Measurements from ENCODE around the gene KRT16.
"Not testable (repeated sequence)": the region's sequence is repeated elsewhere in the genome, so short reads cannot be mapped to it uniquely, and the experiment has no call there.

KRT16 gene

DNA sequence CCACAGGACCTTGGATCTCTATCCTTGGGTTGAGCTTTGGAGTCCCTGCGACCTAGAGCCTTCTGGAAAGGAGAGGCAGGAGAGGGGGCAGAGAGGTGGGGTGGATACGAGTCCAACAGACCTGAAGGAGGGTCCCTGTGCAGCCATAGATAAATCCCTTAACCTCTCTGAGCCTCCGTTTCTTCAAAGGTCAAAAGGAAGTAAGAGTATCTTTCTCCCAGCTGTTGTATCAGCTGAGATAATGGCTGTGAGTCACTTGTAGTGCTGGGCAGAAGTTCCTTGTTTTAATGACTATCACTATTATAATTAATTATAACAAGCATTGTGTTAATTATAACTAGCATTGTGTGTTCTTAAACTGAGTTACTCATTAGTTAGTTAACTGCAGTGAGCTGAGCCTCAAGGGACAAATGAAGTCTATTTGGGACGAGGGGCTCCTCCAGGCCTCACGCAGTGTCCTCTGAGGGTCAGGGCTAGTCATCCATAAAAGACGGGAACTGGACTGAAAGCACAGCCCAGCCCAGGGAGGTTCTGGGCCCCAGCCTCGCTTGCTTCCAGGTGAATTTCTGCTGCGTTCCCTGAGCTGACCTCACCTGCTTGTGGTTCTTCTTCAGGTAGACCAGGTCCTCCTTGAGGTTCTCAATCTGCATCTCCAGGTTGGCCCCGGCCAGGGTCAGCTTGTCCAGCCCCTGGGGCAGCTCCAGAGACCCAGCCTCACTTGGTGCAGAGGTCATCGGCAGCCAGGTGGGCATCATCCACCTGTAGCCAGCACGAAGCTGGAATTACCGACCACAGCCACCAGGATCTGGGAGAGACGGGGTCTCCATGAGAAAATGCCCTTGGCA is 17.5 kb upstream of the KRT16 start:
- TF ChIP-seq YY1 (IDR thresholded peaks at IDR 0.05; ENCODE audit: insufficient read depth, insufficient read length) (no peak), SUZ12 (IDR thresholded peaks at IDR 0.05; ENCODE audit: extremely low read depth, insufficient read depth, insufficient read length) (no peak), ZNF274 (IDR thresholded peaks at IDR 0.05; ENCODE audit: low read depth, low read length) (no peak)
- Histone ChIP-seq H3K27me3 (ENCODE audit: insufficient read depth, insufficient read length) (no peaks in the 10 kb centered on the region), H3K36me3 (ENCODE audit: insufficient read depth, insufficient read length, low read length) (no peaks in the 10 kb centered on the region), H3K9ac (ENCODE audit: insufficient read length, low read depth) (no peak overlapping the region), H3K4me1 (ENCODE audit: insufficient read depth, insufficient read length) (peaks cover 35% of the 10 kb centered on the region), H3K4me3 (ENCODE audit: insufficient read length, low read depth) (no peak overlapping the region), H3K9me3 (ENCODE audit: insufficient read depth, low read length) (no peaks in the 10 kb centered on the region)
- no peak for DNase-seq (ENCODE audit: low read depth, low spot score)

GRCh38 chr17:41629316-41629715 is 16.7 kb upstream of the KRT16 start:
- DNase-seq (ENCODE audit: low read depth, low spot score) = no peak
- Histone ChIP-seq H3K9ac (ENCODE audit: insufficient read length, low read depth) (no peak overlapping the region), H3K36me3 (ENCODE audit: insufficient read depth, insufficient read length, low read length) (no peaks in the 10 kb centered on the region), H3K27me3 (ENCODE audit: insufficient read depth, insufficient read length) (no peaks in the 10 kb centered on the region), H3K4me3 (ENCODE audit: insufficient read length, low read depth) (no peak overlapping the region), H3K9me3 (ENCODE audit: insufficient read depth, low read length) (no peaks in the 10 kb centered on the region), H3K4me1 (ENCODE audit: insufficient read depth, insufficient read length) (peaks cover 32% of the 10 kb centered on the region)
- no peak for TF ChIP-seq YY1 (IDR thresholded peaks at IDR 0.05; ENCODE audit: insufficient read depth, insufficient read length)
- no peak for TF ChIP-seq SUZ12 (IDR thresholded peaks at IDR 0.05; ENCODE audit: extremely low read depth, insufficient read depth, insufficient read length)
- no peak for TF ChIP-seq ZNF274 (IDR thresholded peaks at IDR 0.05; ENCODE audit: low read depth, low read length)

DNA sequence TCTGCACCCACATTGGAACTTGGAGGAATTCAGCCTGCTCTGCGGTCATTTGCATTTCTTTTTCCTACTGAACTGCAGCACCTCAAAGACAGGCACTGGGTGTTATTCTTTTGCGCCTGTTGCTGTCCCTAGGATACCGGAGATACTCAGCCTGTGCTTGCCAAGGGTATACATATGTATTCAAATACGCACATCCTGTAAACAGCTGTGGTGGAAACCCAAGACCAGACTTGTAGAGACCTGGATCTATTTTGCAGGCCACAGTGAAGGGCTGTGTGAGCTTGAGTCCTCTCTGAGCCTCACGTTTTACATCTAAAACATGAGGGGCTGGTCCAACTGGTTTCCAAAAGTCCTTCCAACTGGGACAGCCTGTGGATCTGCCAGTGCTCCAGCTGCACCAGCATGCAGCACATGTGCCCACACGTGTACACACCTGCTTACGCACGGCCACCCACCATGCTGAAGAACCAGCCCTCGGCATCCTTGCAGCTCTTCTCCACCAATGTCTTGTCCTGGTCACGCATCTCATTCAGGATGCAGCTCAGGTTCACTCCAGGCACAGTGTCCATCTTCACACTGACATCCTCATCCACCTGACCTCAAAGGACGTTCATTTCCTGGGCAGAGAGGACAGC is 16.2 kb upstream of the KRT16 start:
- H3K4me3 ChIP-seq (ENCODE audit: insufficient read length, low read depth); H3K27me3 ChIP-seq (ENCODE audit: insufficient read depth, insufficient read length); DNase-seq (ENCODE audit: low read depth, low spot score); H3K9ac ChIP-seq (ENCODE audit: insufficient read length, low read depth); H3K36me3 ChIP-seq (ENCODE audit: insufficient read depth, insufficient read length, low read length); H3K9me3 ChIP-seq (ENCODE audit: insufficient read depth, low read length): not testable (repeated sequence)
- H3K4me1 ChIP-seq (ENCODE audit: insufficient read depth, insufficient read length) = peaks cover 36% of the 10 kb centered on the region

GRCh38 chr17:41628073-41628370 is 15.5 kb upstream of the KRT16 start:
- peaks cover 37% of the 10 kb centered on the region for H3K4me1 ChIP-seq (ENCODE audit: insufficient read depth, insufficient read length)
- H3K9ac ChIP-seq (ENCODE audit: insufficient read length, low read depth); H3K9me3 ChIP-seq (ENCODE audit: insufficient read depth, low read length); DNase-seq (ENCODE audit: low read depth, low spot score); H3K36me3 ChIP-seq (ENCODE audit: insufficient read depth, insufficient read length, low read length); H3K4me3 ChIP-seq (ENCODE audit: insufficient read length, low read depth); H3K27me3 ChIP-seq (ENCODE audit: insufficient read depth, insufficient read length): not testable (repeated sequence)

DNA sequence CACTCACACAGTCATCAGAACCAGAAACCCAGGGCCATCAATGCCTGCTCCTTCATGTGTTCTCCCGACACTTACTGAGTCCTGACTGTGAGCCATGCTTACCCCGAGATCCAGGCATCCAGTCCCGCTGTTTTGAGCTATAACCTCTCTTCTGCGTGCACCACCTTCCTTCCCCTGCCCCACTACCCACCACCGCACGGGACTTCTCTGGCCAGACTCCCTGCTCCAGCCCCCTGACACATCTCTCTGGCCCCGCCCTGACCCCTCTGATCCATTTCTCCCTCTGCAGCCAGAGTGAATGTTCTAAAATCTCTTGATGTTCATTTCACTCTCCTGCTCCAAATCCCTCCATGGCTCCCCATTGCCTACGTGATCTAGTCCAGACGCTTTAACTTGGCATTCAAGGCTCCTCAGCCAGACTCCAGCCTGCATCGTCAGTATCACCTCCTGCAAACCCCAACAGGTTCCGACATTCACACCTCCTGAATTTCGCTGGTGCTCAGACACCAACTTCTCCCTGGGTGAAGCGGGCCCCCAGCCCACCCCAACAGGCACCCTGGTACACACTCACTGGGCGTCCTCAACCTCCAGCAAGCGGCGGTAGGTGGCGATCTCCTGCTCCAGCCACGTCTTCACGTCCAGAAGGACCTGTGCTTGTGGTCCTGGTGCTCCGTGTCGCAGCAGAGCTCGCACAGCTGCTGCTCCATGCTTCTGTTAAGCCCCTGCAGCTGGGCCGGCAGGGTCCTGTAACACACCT is 14.9 kb upstream of the KRT16 start:
- Histone ChIP-seq H3K9ac (ENCODE audit: insufficient read length, low read depth) (peak overlapping the region; percentile 0), H3K36me3 (ENCODE audit: insufficient read depth, insufficient read length, low read length) (no peaks in the 10 kb centered on the region), H3K9me3 (ENCODE audit: insufficient read depth, low read length) (no peaks in the 10 kb centered on the region), H3K4me3 (ENCODE audit: insufficient read length, low read depth) (no peak overlapping the region), H3K4me1 (ENCODE audit: insufficient read depth, insufficient read length) (peaks cover 41% of the 10 kb centered on the region), H3K27me3 (ENCODE audit: insufficient read depth, insufficient read length) (no peaks in the 10 kb centered on the region)
- no peak for DNase-seq (ENCODE audit: low read depth, low spot score)
- TF ChIP-seq SUZ12 (IDR thresholded peaks at IDR 0.05; ENCODE audit: extremely low read depth, insufficient read depth, insufficient read length) = no peak

- DNase-seq (ENCODE audit: low read depth, low spot score); H3K36me3 ChIP-seq (ENCODE audit: insufficient read depth, insufficient read length, low read length); H3K27me3 ChIP-seq (ENCODE audit: insufficient read depth, insufficient read length); H3K9me3 ChIP-seq (ENCODE audit: insufficient read depth, low read length); H3K4me3 ChIP-seq (ENCODE audit: insufficient read length, low read depth): not testable (repeated sequence)
- peaks cover 41% of the 10 kb centered on the region for H3K4me1 ChIP-seq (ENCODE audit: insufficient read depth, insufficient read length)
- H3K9ac ChIP-seq (ENCODE audit: insufficient read length, low read depth) = peak overlapping the region; percentile 0
These were observed 14.3 kb upstream of the KRT16 start for GRCh38 chr17:41626914-41627295.

GRCh38 chr17:41626028-41626913 is 13.7 kb upstream of the KRT16 start:
- not testable (repeated sequence) for H3K27me3 ChIP-seq (ENCODE audit: insufficient read depth, insufficient read length); H3K9me3 ChIP-seq (ENCODE audit: insufficient read depth, low read length); H3K9ac ChIP-seq (ENCODE audit: insufficient read length, low read depth); H3K4me3 ChIP-seq (ENCODE audit: insufficient read length, low read depth); DNase-seq (ENCODE audit: low read depth, low spot score); H3K36me3 ChIP-seq (ENCODE audit: insufficient read depth, insufficient read length, low read length)
- peaks cover 38% of the 10 kb centered on the region for H3K4me1 ChIP-seq (ENCODE audit: insufficient read depth, insufficient read length)

Measured in NT2/D1 (cell line).